K562 (cell line): ENCODE data around the gene SETD5. TPM values are rescaled to one million over a fixed set of nuclear protein-coding genes. Genes with fewer than 3 reads are reported as not detected.

Source experiments
- ARNT ChIP-seq, 2 experiments: fragments of 450-650 bp; IDR thresholded peaks; 2 replicates each; pipeline ENCODE4 v1.6.1; 2016; ENCODE audit warnings: mild to moderate bottlenecking in 1 of 2
- ASH1L ChIP-seq: fragments of 450-650 bp; IDR thresholded peaks from 2 replicates; pipeline ENCODE4 v1.6.1; 2018; ENCODE audit warnings: borderline replicate concordance, mild to moderate bottlenecking, low read depth; ENCODE audit not compliant: partially characterized antibody
- BRD9 ChIP-seq: fragments of 450-650 bp; IDR thresholded peaks from 2 replicates; pipeline ENCODE4 v1.6.1; 2018; ENCODE audit warnings: low read depth; ENCODE audit not compliant: partially characterized antibody
- CAMTA2 ChIP-seq: fragments of 250-450 bp; sonication (Bioruptor Pico); conservative IDR thresholded peaks from 2 replicates; pipeline ENCODE4 v1.5.1; 2022
- CBX1 ChIP-seq: sonication (generic); IDR thresholded peaks from 2 replicates; pipeline ENCODE4 v1.6.1; 2016; ENCODE audit warnings: antibody characterized with exemption, low read depth, mild to moderate bottlenecking
- CBX8 ChIP-seq: fragments of 200-600 bp; sonication (generic); IDR thresholded peaks from 2 replicates; pipeline ENCODE4 v1.6.1; 2012; ENCODE audit warnings: borderline replicate concordance, mixed run types, low read depth, mild to moderate bottlenecking, moderate library complexity, mixed read lengths, low read length, control low read depth, inconsistent platforms; ENCODE audit not compliant: poor library complexity, severe bottlenecking; ENCODE audit errors: extremely low read depth
- COPS2 ChIP-seq: fragments of 450-650 bp; conservative IDR thresholded peaks from 2 replicates; pipeline ENCODE4 v1.6.1; 2016; ENCODE audit warnings: mild to moderate bottlenecking, moderate library complexity
- ERF ChIP-seq: fragments of 450-650 bp; formaldehyde crosslinking; IDR thresholded peaks from 2 replicates; pipeline ENCODE4 v1.4.0; 2020; ENCODE audit warnings: mild to moderate bottlenecking, mixed read lengths
- GABPB2 ChIP-seq: fragments of 250-450 bp; sonication (Bioruptor Pico); conservative IDR thresholded peaks from 2 replicates; pipeline ENCODE4 v1.5.1; 2021; ENCODE audit warnings: mild to moderate bottlenecking
- HDGF ChIP-seq: fragments of 450-650 bp; IDR thresholded peaks from 2 replicates; pipeline ENCODE4 v1.6.1; 2016
- LEF1 ChIP-seq: fragments of 450-650 bp; IDR thresholded peaks from 2 replicates; pipeline ENCODE4 v1.6.1; 2016; ENCODE audit warnings: mild to moderate bottlenecking
- MTA2 ChIP-seq: fragments of 450-650 bp; IDR thresholded peaks from 2 replicates; pipeline ENCODE4 v1.6.1; 2016; ENCODE audit warnings: low read depth
- NCOA6 ChIP-seq: fragments of 450-650 bp; IDR thresholded peaks from 2 replicates; pipeline ENCODE4 v1.6.1; 2017; ENCODE audit warnings: mild to moderate bottlenecking
- NFYB ChIP-seq: IDR thresholded peaks from 2 replicates; pipeline ENCODE4 v1.6.1; 2011; ENCODE audit warnings: mild to moderate bottlenecking, moderate library complexity; ENCODE audit not compliant: insufficient read length; ENCODE audit errors: extremely low read depth
- POLR2AphosphoS2 ChIP-seq: IDR thresholded peaks from 2 replicates; pipeline ENCODE4 v1.6.1; 2012; ENCODE audit warnings: low read length, improper control_type of control experiment
- POLR2AphosphoS5 ChIP-seq: IDR thresholded peaks from 2 replicates; pipeline ENCODE4 v1.6.1; 2011; ENCODE audit warnings: mild to moderate bottlenecking, low read depth, low read length, moderate library complexity; ENCODE audit not compliant: control insufficient read depth, insufficient read depth
- RBM39 ChIP-seq: fragments of 200-400 bp; formaldehyde crosslinking; optimal IDR thresholded peaks from 2 replicates; pipeline ENCODE3; 2018; ENCODE audit warnings: low read depth, low read length
- USF1 ChIP-seq: sonication (generic); formaldehyde crosslinking; IDR thresholded peaks from 2 replicates; pipeline ENCODE4 v1.9.0; 2022; ENCODE audit warnings: mild to moderate bottlenecking, missing genetic modification reagents
- ZBED1 ChIP-seq: IDR thresholded peaks from 2 replicates; pipeline ENCODE4 v1.6.1; 2014
- ZFX ChIP-seq: sonication (generic); formaldehyde crosslinking; IDR thresholded peaks from 2 replicates; pipeline ENCODE4 v1.8.0; 2022; ENCODE audit warnings: mild to moderate bottlenecking, missing genetic modification reagents, moderate library complexity
- ZKSCAN3 ChIP-seq: fragments of 250-450 bp; sonication (Bioruptor Pico); IDR thresholded peaks from 2 replicates; pipeline ENCODE4 v1.4.0; 2020
- ZNF197 ChIP-seq: fragments of 200-800 bp; sonication (Bioruptor generic); IDR thresholded peaks from 2 replicates; pipeline ENCODE4 v1.6.1; 2016; ENCODE audit warnings: low read depth, missing genetic modification characterization, missing compliant biosample characterization
- ZNF444 ChIP-seq: fragments of 250-450 bp; sonication (Bioruptor Pico); IDR thresholded peaks from 2 replicates; pipeline ENCODE4 v1.4.0; 2020; ENCODE audit warnings: mild to moderate bottlenecking, moderate library complexity
- polyA plus RNA-seq, 8 experiments: library from polyadenylated mRNA; depleted of rRNA in 4 of 8; stranded (reverse) in 5 of 8; unstranded in 3 of 8; fragments of >200 nt; fragmentation: Nextera tagmentation in 2 of 8; fragmentation: Illumina TruSeq in 1 of 8; extraction: Ambion mirVana in 2 of 8; extraction: Trizol in 1 of 8; gene quantifications; 2 replicates each; pipeline versions ENCODE4 v1.2.1 to v1.2.3, GENCODE V29; 2011 to 2014; ENCODE audit warnings: inconsistent platforms in 1 of 8, missing spikeins in 1 of 8
- total RNA-seq, 7 experiments: library from RNA; depleted of rRNA in 6 of 7; stranded (reverse); fragments of >200 nt in 6 of 7; fragmentation: Illumina TruSeq in 2 of 7; extraction: Trizol in 2 of 7; gene quantifications; 2 replicates each; pipeline versions ENCODE4 v1.2.1 to v1.2.3, GENCODE V29; 2011 to 2021; ENCODE audit warnings: low replicate concordance in 1 of 7
- TF ChIP-seq, protein P1 (sequence below): fragments of 250-450 bp; sonication (Bioruptor Pico); IDR thresholded peaks from 2 replicates; pipeline ENCODE4 v1.4.0; 2020; ENCODE audit warnings: borderline replicate concordance
- TF ChIP-seq, protein P2 (sequence below), 2 experiments: IDR thresholded peaks; 2 replicates each; pipeline ENCODE4 v1.6.1; 2011; ENCODE audit warnings: borderline replicate concordance in 1 of 2, control low read depth in 1 of 2, low read depth in 1 of 2, low read length in 1 of 2, mild to moderate bottlenecking in 1 of 2, mixed read lengths in 1 of 2, moderate library complexity in 1 of 2; ENCODE audit not compliant: insufficient read depth in 1 of 2, insufficient read length in 1 of 2, poor library complexity in 1 of 2, severe bottlenecking in 1 of 2; ENCODE audit errors: extremely low read depth in 1 of 2
- TF ChIP-seq, protein P3 (sequence below): IDR thresholded peaks from 2 replicates; pipeline ENCODE4 v1.6.1; 2011; ENCODE audit warnings: borderline replicate concordance, low read depth, mild to moderate bottlenecking, moderate library complexity, low read length; ENCODE audit not compliant: insufficient read depth, poor library complexity, severe bottlenecking

Gene SETD5
- total and polyA plus RNA-seq, 9 of the 15 experiments (the other 6 are each of a cell fraction or from before 2014, with no cell fraction given): 20.8 to 135 (median 87.2) TPM

- TF ChIP-seq BRD9 (no peak), ZNF444 (CRISPR knock-in tag) (0 out of 2 replicates have a peak, but pooled peaks have one; percentile 71), MTA2 (no peak), ASH1L (no peak), HDGF (no peak), CAMTA2 (CRISPR knock-in tag) (no peak), ZKSCAN3 (no peak), ZBED1 (0 out of 2 replicates have a peak, but pooled peaks have one; percentile 53), LEF1 (peak; percentile 67; the same call in 1 of the 2 replicates), NCOA6 (no peak), ZFX (CRISPR knock-in tag) (peak; percentile 97), POLR2AphosphoS5 (peak; percentile 67), ZNF197 (CRISPR knock-in tag) (no peak), GABPB2 (CRISPR knock-in tag) (no peak), NFYB (no peak), ARNT (IDR thresholded peaks at IDR 0.05) (no peak), CBX1 (peak; percentile 16; the same call in 1 of the 2 replicates), POLR2AphosphoS2 (no peak), ERF (CRISPR knock-in tag) (no peak; the same call in 1 of the 2 replicates), COPS2 (no peak), USF1 (no peak), RBM39 (no peak), CBX8 (no peak)
- TF ChIP-seq, protein P1, sequence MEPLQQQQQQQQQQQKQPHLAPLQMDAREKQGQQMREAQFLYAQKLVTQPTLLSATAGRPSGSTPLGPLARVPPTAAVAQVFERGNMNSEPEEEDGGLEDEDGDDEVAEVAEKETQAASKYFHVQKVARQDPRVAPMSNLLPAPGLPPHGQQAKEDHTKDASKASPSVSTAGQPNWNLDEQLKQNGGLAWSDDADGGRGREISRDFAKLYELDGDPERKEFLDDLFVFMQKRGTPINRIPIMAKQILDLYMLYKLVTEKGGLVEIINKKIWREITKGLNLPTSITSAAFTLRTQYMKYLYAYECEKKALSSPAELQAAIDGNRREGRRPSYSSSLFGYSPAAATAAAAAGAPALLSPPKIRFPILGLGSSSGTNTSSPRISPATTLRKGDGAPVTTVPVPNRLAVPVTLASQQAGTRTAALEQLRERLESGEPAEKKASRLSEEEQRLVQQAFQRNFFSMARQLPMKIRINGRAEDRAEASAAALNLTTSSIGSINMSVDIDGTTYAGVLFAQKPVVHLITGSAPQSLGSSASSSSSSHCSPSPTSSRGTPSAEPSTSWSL (CRISPR knock-in tag): no peak
- TF ChIP-seq, protein P2, sequence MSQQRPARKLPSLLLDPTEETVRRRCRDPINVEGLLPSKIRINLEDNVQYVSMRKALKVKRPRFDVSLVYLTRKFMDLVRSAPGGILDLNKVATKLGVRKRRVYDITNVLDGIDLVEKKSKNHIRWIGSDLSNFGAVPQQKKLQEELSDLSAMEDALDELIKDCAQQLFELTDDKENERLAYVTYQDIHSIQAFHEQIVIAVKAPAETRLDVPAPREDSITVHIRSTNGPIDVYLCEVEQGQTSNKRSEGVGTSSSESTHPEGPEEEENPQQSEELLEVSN (IDR thresholded peaks at IDR 0.05; ENCODE audit: borderline replicate concordance in 1 of 2, extremely low read depth in 1 of 2, insufficient read depth in 1 of 2, insufficient read length in 1 of 2, low read depth in 1 of 2, low read length in 1 of 2, poor library complexity in 1 of 2, severe bottlenecking in 1 of 2): peak in 1 of 2 experiments; percentile 4
- TF ChIP-seq, protein P3, sequence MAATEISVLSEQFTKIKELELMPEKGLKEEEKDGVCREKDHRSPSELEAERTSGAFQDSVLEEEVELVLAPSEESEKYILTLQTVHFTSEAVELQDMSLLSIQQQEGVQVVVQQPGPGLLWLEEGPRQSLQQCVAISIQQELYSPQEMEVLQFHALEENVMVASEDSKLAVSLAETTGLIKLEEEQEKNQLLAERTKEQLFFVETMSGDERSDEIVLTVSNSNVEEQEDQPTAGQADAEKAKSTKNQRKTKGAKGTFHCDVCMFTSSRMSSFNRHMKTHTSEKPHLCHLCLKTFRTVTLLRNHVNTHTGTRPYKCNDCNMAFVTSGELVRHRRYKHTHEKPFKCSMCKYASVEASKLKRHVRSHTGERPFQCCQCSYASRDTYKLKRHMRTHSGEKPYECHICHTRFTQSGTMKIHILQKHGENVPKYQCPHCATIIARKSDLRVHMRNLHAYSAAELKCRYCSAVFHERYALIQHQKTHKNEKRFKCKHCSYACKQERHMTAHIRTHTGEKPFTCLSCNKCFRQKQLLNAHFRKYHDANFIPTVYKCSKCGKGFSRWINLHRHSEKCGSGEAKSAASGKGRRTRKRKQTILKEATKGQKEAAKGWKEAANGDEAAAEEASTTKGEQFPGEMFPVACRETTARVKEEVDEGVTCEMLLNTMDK: no peak
These were observed 1.1 kb upstream of the SETD5 start (continued) for GRCh38 chr3:9396301-9396631.
